H9 (cell line): ENCODE measurements around the gene PGF. TPM values are rescaled to one million over a fixed set of nuclear protein-coding genes. Genes with fewer than 3 reads are reported as not detected.
A peak's percentile ranks its signal among the peaks of the same experiment; 100 is the strongest.

Experiments used
- DNase-seq: peaks from one replicate; pipeline ENCODE4 v3.0.0-alpha.2; 2017
- H2AFZ ChIP-seq: one replicate; pipeline ENCODE4 v1.6.1; 2013; ENCODE audit warnings: mild to moderate bottlenecking, low read length, control low read depth, moderate library complexity
- H2AK5ac ChIP-seq: 2 replicates; pipeline ENCODE4 v1.6.1; 2013; ENCODE audit warnings: low read length, control low read depth, mixed read lengths; ENCODE audit not compliant: insufficient read length
- H2BK120ac ChIP-seq: one replicate; pipeline ENCODE4 v1.6.1; 2013; ENCODE audit warnings: low read depth, mild to moderate bottlenecking, low read length, control low read depth, inconsistent platforms; ENCODE audit not compliant: poor library complexity, severe bottlenecking
- H2BK12ac ChIP-seq: 2 replicates; pipeline ENCODE4 v1.6.1; 2013; ENCODE audit warnings: low read length, control low read depth, mixed read lengths, low read depth; ENCODE audit not compliant: insufficient read length
- H2BK15ac ChIP-seq: 2 replicates; pipeline ENCODE4 v1.6.1; 2013; ENCODE audit warnings: low read depth, low read length, control low read depth
- H2BK20ac ChIP-seq: one replicate; pipeline ENCODE4 v1.6.1; 2013; ENCODE audit warnings: low read depth, mild to moderate bottlenecking, low read length, control low read depth, inconsistent platforms; ENCODE audit not compliant: poor library complexity, severe bottlenecking
- H2BK5ac ChIP-seq: 2 replicates; pipeline ENCODE4 v1.6.1; 2013; ENCODE audit warnings: low read length, control low read depth, mixed read lengths; ENCODE audit not compliant: insufficient read length
- H3K14ac ChIP-seq: 2 replicates; pipeline ENCODE4 v1.6.1; 2013; ENCODE audit warnings: low read length, control low read depth; ENCODE audit not compliant: insufficient read depth
- H3K18ac ChIP-seq: 2 replicates; pipeline ENCODE4 v1.6.1; 2013; ENCODE audit warnings: low read depth, mild to moderate bottlenecking, mixed read lengths, low read length, control low read depth; ENCODE audit not compliant: insufficient read length
- H3K23ac ChIP-seq: 2 replicates; pipeline ENCODE4 v1.6.1; 2013; ENCODE audit warnings: low read length, control low read depth, mixed read lengths, low read depth; ENCODE audit not compliant: insufficient read length
- H3K23me2 ChIP-seq: 2 replicates; pipeline ENCODE4 v1.6.1; 2013; ENCODE audit warnings: low read depth, mild to moderate bottlenecking, mixed read lengths, low read length, control low read depth; ENCODE audit not compliant: insufficient read length, poor library complexity, severe bottlenecking
- H3K27ac ChIP-seq: 2 replicates; pipeline ENCODE4 v1.5.1; 2013; ENCODE audit warnings: low read length, control low read depth, mixed read lengths, low read depth; ENCODE audit not compliant: insufficient read length
- H3K27me3 ChIP-seq: 2 replicates; pipeline ENCODE4 v1.6.1; 2013; ENCODE audit warnings: low read length, control low read depth, inconsistent platforms; ENCODE audit not compliant: insufficient read depth
- H3K4ac ChIP-seq: 2 replicates; pipeline ENCODE4 v1.6.1; 2013; ENCODE audit warnings: low read depth, mild to moderate bottlenecking, control low read depth, inconsistent platforms, low read length, moderate library complexity
- H3K4me1 ChIP-seq: 2 replicates; pipeline ENCODE4 v1.6.1; 2013; ENCODE audit warnings: low read length, control low read depth, inconsistent platforms; ENCODE audit not compliant: insufficient read depth
- H3K4me2 ChIP-seq: 2 replicates; pipeline ENCODE4 v1.6.1; 2013; ENCODE audit warnings: low read length, control low read depth, mixed read lengths; ENCODE audit not compliant: insufficient read length, insufficient read depth
- H3K56ac ChIP-seq: 2 replicates; pipeline ENCODE4 v1.6.1; 2013; ENCODE audit warnings: low read depth, mild to moderate bottlenecking, mixed read lengths, low read length, control low read depth; ENCODE audit not compliant: insufficient read length
- H3K79me1 ChIP-seq: 2 replicates; pipeline ENCODE4 v1.6.1; 2013; ENCODE audit warnings: low read depth, mild to moderate bottlenecking, moderate library complexity, low read length, control low read depth, inconsistent platforms; ENCODE audit not compliant: insufficient read depth, poor library complexity, severe bottlenecking
- H3K79me2 ChIP-seq: 2 replicates; pipeline ENCODE4 v1.6.1; 2013; ENCODE audit warnings: low read length, control low read depth, inconsistent platforms; ENCODE audit not compliant: insufficient read depth
- H3K9ac ChIP-seq: 2 replicates; pipeline ENCODE4 v1.6.1; 2013; ENCODE audit warnings: low read length, control low read depth, mixed read lengths; ENCODE audit not compliant: insufficient read length; ENCODE audit errors: extremely low read depth
- H3K9me3 ChIP-seq: one replicate; pipeline ENCODE4 v1.6.1; 2013; ENCODE audit warnings: low read depth, low read length, inconsistent platforms; ENCODE audit not compliant: control insufficient read depth
- H3T11ph ChIP-seq: one replicate; pipeline ENCODE4 v1.6.1; 2013; ENCODE audit warnings: mild to moderate bottlenecking, low read length, control low read depth, inconsistent platforms
- H4K20me1 ChIP-seq: one replicate; pipeline ENCODE4 v1.6.1; 2013; ENCODE audit not compliant: control insufficient read depth, insufficient read length, insufficient read depth
- H4K5ac ChIP-seq: 2 replicates; pipeline ENCODE4 v1.6.1; 2013; ENCODE audit warnings: low read depth, mild to moderate bottlenecking, mixed read lengths, low read length, control low read depth; ENCODE audit not compliant: insufficient read length
- H4K8ac ChIP-seq: replicated peaks from 2 replicates; pipeline ENCODE4 v1.6.1; 2013; ENCODE audit warnings: low read length, control low read depth, mixed read lengths, low read depth; ENCODE audit not compliant: insufficient read length
- H4K91ac ChIP-seq: 2 replicates; pipeline ENCODE4 v1.6.1; 2013; ENCODE audit warnings: low read depth, mild to moderate bottlenecking, moderate library complexity, mixed read lengths, low read length, control low read depth; ENCODE audit not compliant: insufficient read length
- H3K27ac Mint-ChIP-seq, 3 experiments: 2 replicates in 2 of 3; 3 replicates in 1 of 3; pipeline ENCODE4 v1.8.0; 2020 to 2021; ENCODE audit warnings: mixed read lengths in 3 of 3, mild to moderate bottlenecking in 1 of 3, moderate library complexity in 1 of 3
- H3K27me3 Mint-ChIP-seq: 2 replicates; pipeline ENCODE4 v1.8.0; 2021; ENCODE audit warnings: low read depth, mild to moderate bottlenecking, moderate library complexity, mixed read lengths
- H3K36me3 Mint-ChIP-seq, 3 experiments: 2 replicates in 2 of 3; 3 replicates in 1 of 3; pipeline ENCODE4 v1.8.0; 2020 to 2021; ENCODE audit warnings: low read depth in 3 of 3, mixed read lengths in 3 of 3; ENCODE audit not compliant: insufficient read depth in 1 of 3
- H3K4me1 Mint-ChIP-seq, 2 experiments: 2 replicates each; pipeline ENCODE4 v1.8.0; 2020; ENCODE audit warnings: mixed read lengths in 2 of 2
- H3K4me3 Mint-ChIP-seq, 2 experiments: 2 replicates in 1 of 2; 3 replicates in 1 of 2; pipeline ENCODE4 v1.8.0; 2020 to 2021; ENCODE audit warnings: mild to moderate bottlenecking in 2 of 2, mixed read lengths in 2 of 2, moderate library complexity in 1 of 2
- H3K9me3 Mint-ChIP-seq, 2 experiments: 2 replicates in 1 of 2; 3 replicates in 1 of 2; pipeline ENCODE4 v1.8.0; 2020; ENCODE audit warnings: mild to moderate bottlenecking in 2 of 2, mixed read lengths in 2 of 2, moderate library complexity in 1 of 2
- WGBS: extraction: QIAGEN DNeasy Blood & Tissue Kit; methylation state at CpG from one replicate; pipeline ENCODE4 v1.1.7; 2013; ENCODE audit warnings: missing lambda C conversion rate, low lambda C conversion rate, mixed read lengths; ENCODE audit not compliant: insufficient read length; ENCODE audit errors: extremely low coverage; 5-methylcytosine and 5-hydroxymethylcytosine counted together
- total RNA-seq: library from RNA; stranded (reverse); gene quantifications from 2 replicates; pipeline ENCODE4 v1.2.1, GENCODE V29; 2021
- TF ChIP-seq, protein P1 (sequence below): fragments of 200-600 bp; sonication (generic); conservative IDR thresholded peaks from 3 replicates; pipeline ENCODE4 v1.8.0; 2021; ENCODE audit warnings: antibody characterized with exemption, mild to moderate bottlenecking

The PGF gene
- total RNA-seq, 1 experiment from 2014 or later = 2.3 TPM

DNA sequence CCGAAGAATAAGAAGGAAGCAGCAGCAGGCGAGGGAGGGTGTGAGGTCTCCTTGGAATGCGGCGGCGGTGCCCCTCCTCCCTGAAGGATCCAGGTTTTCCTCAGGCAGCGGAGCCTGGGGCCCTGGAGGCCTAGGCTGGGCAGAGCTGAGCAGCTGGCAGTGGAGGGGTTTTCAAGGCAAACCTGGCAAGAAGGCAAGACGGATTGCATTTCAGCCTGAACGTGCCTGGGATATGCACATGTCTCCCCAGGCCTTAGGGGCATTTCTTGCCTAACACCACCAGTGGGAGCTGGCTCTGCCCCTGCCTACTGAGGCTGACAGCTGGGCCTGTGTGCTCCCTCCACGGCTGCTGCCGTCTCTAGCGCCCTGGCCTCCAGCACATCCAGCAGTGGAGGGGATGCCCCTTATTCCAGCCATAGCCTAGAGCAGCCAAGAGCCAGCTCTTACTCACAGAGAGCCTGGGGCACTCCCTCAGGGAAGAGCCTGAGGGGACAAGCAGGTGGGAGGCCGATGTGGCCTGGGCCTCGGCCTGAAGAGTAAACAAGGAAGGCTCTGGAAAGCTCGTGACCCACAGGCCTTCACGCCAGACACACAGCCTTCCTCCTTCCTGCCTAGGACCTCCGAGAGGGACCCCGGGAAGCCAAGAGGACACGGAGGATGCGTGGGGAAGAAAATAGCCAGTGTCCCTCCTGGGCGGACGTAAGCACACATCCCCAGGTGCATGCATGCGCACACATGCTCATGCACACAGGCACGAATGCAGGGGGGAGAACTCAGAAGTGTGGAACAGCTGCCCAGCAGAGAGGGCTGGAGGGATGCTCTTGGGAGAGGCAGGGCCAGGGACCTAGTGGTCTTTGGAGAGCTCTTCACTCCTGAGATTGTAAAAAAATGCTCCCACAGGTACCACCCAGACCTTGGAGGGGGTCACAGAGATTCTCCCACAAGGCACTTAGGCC lies 24.3 kb upstream of the PGF start:
- no peaks in the 10 kb centered on the region for H3K9me3 ChIP-seq
- Mint-ChIP-seq H3K36me3 (no peaks in the 10 kb centered on the region; a peak in 1 of 7 replicates), H3K27me3 (no peaks in the 10 kb centered on the region; the same call in 1 of the 2 replicates), H3K9me3 (no peaks in the 10 kb centered on the region), H3K27ac (no peak overlapping the region), H3K4me1 (peaks cover 26 to 43% of the 10 kb centered on the region in 2 experiments), H3K4me3 (no peak overlapping the region)
- H3K27ac ChIP-seq = no peak overlapping the region
- peak; percentile 68 for DNase-seq
- no peak overlapping the region for H2BK20ac ChIP-seq
- no peak overlapping the region for H3K14ac ChIP-seq
- no peak overlapping the region for H4K5ac ChIP-seq
- WGBS = no CpG with 5 or more reads among the region's 23 CpGs
- TF ChIP-seq, protein P1, sequence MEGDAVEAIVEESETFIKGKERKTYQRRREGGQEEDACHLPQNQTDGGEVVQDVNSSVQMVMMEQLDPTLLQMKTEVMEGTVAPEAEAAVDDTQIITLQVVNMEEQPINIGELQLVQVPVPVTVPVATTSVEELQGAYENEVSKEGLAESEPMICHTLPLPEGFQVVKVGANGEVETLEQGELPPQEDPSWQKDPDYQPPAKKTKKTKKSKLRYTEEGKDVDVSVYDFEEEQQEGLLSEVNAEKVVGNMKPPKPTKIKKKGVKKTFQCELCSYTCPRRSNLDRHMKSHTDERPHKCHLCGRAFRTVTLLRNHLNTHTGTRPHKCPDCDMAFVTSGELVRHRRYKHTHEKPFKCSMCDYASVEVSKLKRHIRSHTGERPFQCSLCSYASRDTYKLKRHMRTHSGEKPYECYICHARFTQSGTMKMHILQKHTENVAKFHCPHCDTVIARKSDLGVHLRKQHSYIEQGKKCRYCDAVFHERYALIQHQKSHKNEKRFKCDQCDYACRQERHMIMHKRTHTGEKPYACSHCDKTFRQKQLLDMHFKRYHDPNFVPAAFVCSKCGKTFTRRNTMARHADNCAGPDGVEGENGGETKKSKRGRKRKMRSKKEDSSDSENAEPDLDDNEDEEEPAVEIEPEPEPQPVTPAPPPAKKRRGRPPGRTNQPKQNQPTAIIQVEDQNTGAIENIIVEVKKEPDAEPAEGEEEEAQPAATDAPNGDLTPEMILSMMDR = peak; percentile 23; the same call in 1 of the 3 replicates
- H3K23ac ChIP-seq = no peak overlapping the region
- H3K9ac ChIP-seq = no peak overlapping the region
- no peak overlapping the region for H2AK5ac ChIP-seq
- H2BK120ac ChIP-seq = no peak overlapping the region
- H3K4ac ChIP-seq = no peak overlapping the region
- H3K18ac ChIP-seq = no peak overlapping the region
- no peak overlapping the region for H4K8ac ChIP-seq
- no peak overlapping the region for H4K91ac ChIP-seq
- H2AFZ ChIP-seq = no peak overlapping the region
- no peaks in the 10 kb centered on the region for H3K79me2 ChIP-seq
- H3K23me2 ChIP-seq = no peaks in the 10 kb centered on the region
- H2BK12ac ChIP-seq = no peak overlapping the region
- H2BK15ac ChIP-seq = no peak overlapping the region
- H3K79me1 ChIP-seq = no peaks in the 10 kb centered on the region
- no peak overlapping the region for H3T11ph ChIP-seq
- H3K4me1 ChIP-seq = no peaks in the 10 kb centered on the region; the same call in 1 of the 2 replicates
- no peaks in the 10 kb centered on the region for H4K20me1 ChIP-seq
- H3K27me3 ChIP-seq = no peaks in the 10 kb centered on the region
- no peak overlapping the region for H2BK5ac ChIP-seq
- no peak overlapping the region for H3K4me2 ChIP-seq
- no peak overlapping the region for H3K56ac ChIP-seq
